T-helper 1 cell treated with Interleukin-12 subunit alpha and Interleukin-12 subunit beta and Interleukin-4 antibody, amounts not matched to agents 30 μg/mL and 1 μg/mL, for 36 hours (primary cell): ENCODE measurements around the gene REV3L.

Experiments used
- H3K27ac Mint-ChIP-seq: one replicate; pipeline ENCODE4 v1.8.0; 2021; ENCODE audit warnings: mild to moderate bottlenecking, mixed read lengths
- H3K27me3 Mint-ChIP-seq: one replicate; pipeline ENCODE4 v1.8.0; 2021; ENCODE audit warnings: low read depth, mixed read lengths
- H3K36me3 Mint-ChIP-seq: one replicate; pipeline ENCODE4 v1.8.0; 2021; ENCODE audit warnings: low read depth, mixed read lengths
- H3K4me1 Mint-ChIP-seq: one replicate; pipeline ENCODE4 v1.8.0; 2021; ENCODE audit warnings: low read depth, mixed read lengths
- H3K4me3 Mint-ChIP-seq: one replicate; pipeline ENCODE4 v1.8.0; 2021; ENCODE audit warnings: mild to moderate bottlenecking, moderate library complexity, mixed read lengths
- H3K9me3 Mint-ChIP-seq: one replicate; pipeline ENCODE4 v1.8.0; 2021; ENCODE audit warnings: mixed read lengths

The REV3L gene

GRCh38 chr6:111277819-111278218 lies 205.2 kb downstream of the REV3L start:
- Mint-ChIP-seq H3K27me3 (no peaks in the 10 kb centered on the region), H3K27ac (no peak overlapping the region), H3K9me3 (peaks cover 37% of the 10 kb centered on the region), H3K4me3 (no peak overlapping the region), H3K36me3 (peaks cover 78% of the 10 kb centered on the region), H3K4me1 (peaks cover 5% of the 10 kb centered on the region)

GRCh38 chr6:111276736-111277135 lies 206.3 kb downstream of the REV3L start:
- Mint-ChIP-seq H3K36me3 (peaks cover 73% of the 10 kb centered on the region), H3K4me3 (no peak overlapping the region), H3K27me3 (no peaks in the 10 kb centered on the region), H3K4me1 (peaks cover 5% of the 10 kb centered on the region), H3K9me3 (peaks cover 38% of the 10 kb centered on the region), H3K27ac (no peak overlapping the region)

DNA sequence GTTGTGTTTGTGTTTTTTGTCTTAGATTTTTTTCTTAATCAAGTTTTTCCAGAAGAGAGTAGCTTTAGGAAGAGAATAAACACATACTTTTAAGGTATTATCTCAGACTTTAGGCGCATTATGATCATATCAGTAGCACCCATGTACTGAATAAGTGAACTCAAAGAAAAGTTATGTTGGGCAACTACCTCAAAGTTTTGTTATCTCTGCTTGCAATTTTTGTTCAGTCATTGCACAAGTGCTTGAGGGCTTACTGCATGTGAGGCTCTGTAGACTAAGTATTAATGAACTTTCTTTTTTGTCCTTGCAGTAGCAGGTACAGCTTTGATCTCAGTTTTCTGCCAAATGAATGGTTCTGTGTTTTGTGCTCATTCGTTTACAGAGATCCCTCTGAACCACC lies 206.7 kb downstream of the REV3L start:
- peaks cover 73% of the 10 kb centered on the region for H3K36me3 Mint-ChIP-seq
- H3K4me1 Mint-ChIP-seq = peaks cover 5% of the 10 kb centered on the region
- H3K9me3 Mint-ChIP-seq = peaks cover 38% of the 10 kb centered on the region
- no peak overlapping the region for H3K4me3 Mint-ChIP-seq
- H3K27me3 Mint-ChIP-seq = no peaks in the 10 kb centered on the region
- H3K27ac Mint-ChIP-seq = no peak overlapping the region

- Mint-ChIP-seq H3K27ac (no peak overlapping the region), H3K9me3 (peaks cover 38% of the 10 kb centered on the region), H3K27me3 (no peaks in the 10 kb centered on the region), H3K4me1 (peaks cover 5% of the 10 kb centered on the region), H3K4me3 (no peak overlapping the region), H3K36me3 (peaks cover 63% of the 10 kb centered on the region)
These were observed 208.3 kb downstream of the REV3L start for GRCh38 chr6:111274593-111275217.

DNA sequence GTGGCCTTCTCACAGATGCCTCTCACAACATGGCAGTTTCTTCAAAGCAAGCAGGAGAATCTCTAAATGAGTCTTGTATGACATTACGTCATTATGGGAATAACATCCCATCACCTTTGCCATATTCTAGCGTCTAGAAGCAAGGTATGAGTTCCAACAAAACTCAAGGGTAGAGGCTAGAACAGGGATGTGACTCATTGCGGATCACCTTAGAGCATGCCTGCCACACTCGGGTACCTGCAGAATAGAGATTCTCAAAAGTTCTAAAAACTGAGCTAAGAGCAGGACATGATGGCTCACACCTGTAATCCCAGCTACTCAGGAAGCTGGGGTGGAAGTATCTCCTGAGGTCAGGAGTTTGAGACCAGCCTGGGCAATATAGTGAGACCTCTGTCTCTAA lies 212.9 kb downstream of the REV3L start:
- Mint-ChIP-seq H3K4me1 (peaks cover 7% of the 10 kb centered on the region), H3K4me3 (no peak overlapping the region), H3K27me3 (no peaks in the 10 kb centered on the region), H3K27ac (no peak overlapping the region), H3K9me3 (peaks cover 22% of the 10 kb centered on the region), H3K36me3 (peaks cover 56% of the 10 kb centered on the region)

- Mint-ChIP-seq H3K27me3 (no peaks in the 10 kb centered on the region), H3K27ac (no peak overlapping the region), H3K4me1 (peaks cover 7% of the 10 kb centered on the region), H3K36me3 (peaks cover 50% of the 10 kb centered on the region), H3K4me3 (no peak overlapping the region), H3K9me3 (peaks cover 15% of the 10 kb centered on the region)
These were observed 213.5 kb downstream of the REV3L start for GRCh38 chr6:111269401-111269970.

DNA sequence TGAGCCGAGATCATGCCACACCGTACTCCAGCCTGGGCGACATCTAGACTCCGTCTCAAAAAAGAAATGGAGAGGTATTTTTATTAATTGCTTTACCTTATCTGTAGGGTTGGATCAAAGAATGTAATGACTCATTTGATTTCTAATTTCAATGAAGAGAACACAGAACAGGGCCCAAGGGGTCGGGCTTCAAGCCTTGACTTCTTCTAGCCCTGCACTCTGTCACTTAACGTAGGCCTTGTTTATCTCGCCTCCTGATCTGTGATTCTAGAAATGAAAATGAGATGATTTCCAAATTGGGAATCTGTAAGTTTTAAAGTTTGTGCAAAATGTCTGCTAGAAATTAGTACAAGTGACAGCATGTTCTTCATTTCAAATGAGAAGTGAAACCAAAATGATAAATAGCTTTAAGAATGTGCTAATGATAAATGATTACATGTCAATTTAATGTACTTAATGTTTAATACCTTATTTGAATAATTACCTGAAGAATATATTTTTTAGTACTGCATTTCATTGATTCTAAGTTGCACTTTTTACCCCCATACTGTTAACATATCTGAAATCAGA lies 215.2 kb downstream of the REV3L start:
- Mint-ChIP-seq H3K4me1 (peaks cover 4% of the 10 kb centered on the region), H3K9me3 (peaks cover 1% of the 10 kb centered on the region), H3K36me3 (peaks cover 37% of the 10 kb centered on the region), H3K27ac (no peak overlapping the region), H3K27me3 (no peaks in the 10 kb centered on the region), H3K4me3 (no peak overlapping the region)

- Mint-ChIP-seq H3K4me3 (no peak overlapping the region), H3K9me3 (no peaks in the 10 kb centered on the region), H3K27me3 (no peaks in the 10 kb centered on the region), H3K4me1 (peaks cover 6% of the 10 kb centered on the region), H3K27ac (no peak overlapping the region), H3K36me3 (peaks cover 33% of the 10 kb centered on the region)
These were observed 216.7 kb downstream of the REV3L start for GRCh38 chr6:111266276-111266675.

DNA sequence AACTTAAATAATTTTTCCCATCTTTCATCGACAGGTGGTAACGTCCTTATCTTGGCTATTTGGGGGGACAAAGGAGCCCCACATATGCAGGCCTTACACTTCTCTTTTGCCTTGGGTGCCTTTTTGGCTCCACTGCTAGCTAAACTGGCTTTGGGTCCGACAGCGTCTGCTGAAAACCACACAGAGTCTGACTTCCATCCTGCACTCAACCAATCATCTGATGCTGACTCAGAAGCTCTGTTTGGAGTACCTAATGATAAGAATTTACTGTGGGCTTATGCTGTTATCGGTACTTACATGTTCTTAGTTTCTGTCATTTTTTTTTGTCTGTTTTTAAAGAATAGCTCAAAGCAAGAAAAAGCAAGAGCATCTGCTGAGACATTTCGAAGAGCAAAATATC lies 217.2 kb downstream of the REV3L start:
- H3K27me3 Mint-ChIP-seq = no peaks in the 10 kb centered on the region
- H3K27ac Mint-ChIP-seq = no peak overlapping the region
- peaks cover 33% of the 10 kb centered on the region for H3K36me3 Mint-ChIP-seq
- no peak overlapping the region for H3K4me3 Mint-ChIP-seq
- H3K9me3 Mint-ChIP-seq = no peaks in the 10 kb centered on the region
- H3K4me1 Mint-ChIP-seq = peaks cover 10% of the 10 kb centered on the region

DNA sequence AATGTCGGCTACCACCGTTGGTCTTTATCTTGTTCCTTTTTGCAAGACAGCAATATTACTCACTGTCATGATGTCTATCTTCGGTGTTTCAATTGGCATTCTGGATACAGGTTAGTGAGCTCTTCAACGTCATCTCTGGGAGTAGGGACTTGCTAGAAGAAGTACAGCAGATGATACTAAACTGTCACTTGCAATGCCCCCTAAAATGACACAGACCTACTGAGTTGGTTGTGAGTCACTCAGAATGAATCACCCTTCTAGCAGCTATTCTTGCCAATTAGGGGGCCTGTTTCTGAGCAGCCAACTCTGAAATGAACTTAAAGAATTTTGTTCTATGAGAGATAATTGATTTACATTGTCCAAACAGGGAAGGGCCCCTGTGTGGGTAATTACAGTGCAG lies 219.2 kb downstream of the REV3L start:
- Mint-ChIP-seq H3K27ac (no peak overlapping the region), H3K4me1 (peaks cover 21% of the 10 kb centered on the region), H3K4me3 (no peak overlapping the region), H3K36me3 (peaks cover 28% of the 10 kb centered on the region), H3K9me3 (no peaks in the 10 kb centered on the region), H3K27me3 (no peaks in the 10 kb centered on the region)

GRCh38 chr6:111260570-111261298 lies 222.3 kb downstream of the REV3L start:
- no peaks in the 10 kb centered on the region for H3K9me3 Mint-ChIP-seq
- peaks cover 23% of the 10 kb centered on the region for H3K4me1 Mint-ChIP-seq
- H3K36me3 Mint-ChIP-seq = peaks cover 4% of the 10 kb centered on the region
- peaks cover 10% of the 10 kb centered on the region for H3K27me3 Mint-ChIP-seq
- H3K27ac Mint-ChIP-seq = peak overlapping the region; percentile 55
- peak overlapping the region; percentile 84 for H3K4me3 Mint-ChIP-seq

DNA sequence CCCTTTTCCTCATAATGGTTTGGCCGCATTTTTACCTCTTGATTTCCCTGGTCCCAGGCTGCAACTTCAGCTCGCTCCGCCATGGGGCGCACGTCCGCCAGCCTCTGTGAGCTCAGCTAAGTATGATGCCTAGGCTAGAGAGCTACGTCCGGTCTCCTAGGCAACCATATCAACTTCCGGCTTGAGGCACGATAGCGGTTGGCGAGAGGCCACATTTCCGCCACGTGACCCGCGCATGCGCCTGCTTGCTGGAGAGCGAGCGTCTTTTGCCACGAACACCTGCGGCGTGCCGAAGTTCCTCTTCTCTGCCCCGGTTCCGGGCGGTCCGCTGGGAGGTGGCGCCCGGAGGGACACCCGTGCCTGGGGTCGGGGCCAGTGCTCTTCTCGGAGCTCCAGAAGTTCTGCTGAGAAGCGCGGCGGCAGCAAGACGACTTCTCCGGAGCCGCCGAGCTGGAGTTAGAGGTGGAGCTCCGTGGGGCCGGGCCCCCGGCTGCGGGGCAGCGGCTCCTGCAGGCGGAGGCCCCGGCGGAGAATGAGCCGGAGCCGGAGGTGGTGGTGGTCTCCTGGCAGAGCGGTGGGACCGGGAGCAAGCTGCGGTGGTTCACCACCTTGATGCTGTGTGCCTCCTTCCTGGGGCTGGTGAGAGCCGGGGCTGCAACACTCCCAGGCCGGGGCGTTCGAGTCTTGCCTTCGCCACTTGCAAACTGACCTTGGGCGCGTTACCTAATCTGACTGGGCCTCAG lies 223.8 kb downstream of the REV3L start:
- no peaks in the 10 kb centered on the region for H3K9me3 Mint-ChIP-seq
- H3K4me1 Mint-ChIP-seq = peaks cover 23% of the 10 kb centered on the region
- peaks cover 4% of the 10 kb centered on the region for H3K36me3 Mint-ChIP-seq
- H3K4me3 Mint-ChIP-seq = peak overlapping the region; percentile 84
- H3K27me3 Mint-ChIP-seq = peaks cover 11% of the 10 kb centered on the region
- H3K27ac Mint-ChIP-seq = peak overlapping the region; percentile 91

GRCh38 chr6:111258615-111259088 lies 224.4 kb downstream of the REV3L start:
- H3K4me3 Mint-ChIP-seq = peak overlapping the region; percentile 84
- peaks cover 23% of the 10 kb centered on the region for H3K4me1 Mint-ChIP-seq
- no peaks in the 10 kb centered on the region for H3K9me3 Mint-ChIP-seq
- peaks cover 17% of the 10 kb centered on the region for H3K27me3 Mint-ChIP-seq
- H3K27ac Mint-ChIP-seq = peak overlapping the region; percentile 91
- peaks cover 1% of the 10 kb centered on the region for H3K36me3 Mint-ChIP-seq

DNA sequence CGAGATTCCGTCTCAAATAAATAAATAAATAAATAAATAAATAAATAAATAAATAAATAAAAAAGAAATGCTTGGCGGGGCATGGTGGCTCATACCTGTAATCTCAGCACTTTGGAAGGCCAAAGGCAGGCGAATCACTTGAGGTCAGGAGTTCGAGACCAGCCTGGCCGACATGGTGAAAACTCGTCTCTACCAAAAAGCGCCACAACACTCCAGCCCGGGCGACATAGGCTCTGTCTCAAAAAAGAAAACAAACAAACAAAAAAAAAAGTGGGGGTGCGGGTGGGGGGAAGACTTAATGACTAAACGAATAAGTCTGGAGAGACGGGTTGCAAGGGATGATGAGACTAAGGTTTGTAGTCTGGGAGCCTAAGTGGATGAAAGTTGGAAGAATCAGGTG lies 225.0 kb downstream of the REV3L start:
- H3K27me3 Mint-ChIP-seq = peaks cover 18% of the 10 kb centered on the region
- H3K36me3 Mint-ChIP-seq = no peaks in the 10 kb centered on the region
- H3K4me3 Mint-ChIP-seq = no peak overlapping the region
- H3K9me3 Mint-ChIP-seq = no peaks in the 10 kb centered on the region
- H3K27ac Mint-ChIP-seq = no peak overlapping the region
- H3K4me1 Mint-ChIP-seq = peaks cover 23% of the 10 kb centered on the region
